ENCODE data around the gene FTL. TPM values are rescaled to one million over a fixed set of nuclear protein-coding genes. Genes with fewer than 3 reads are reported as not detected.

FTL gene
- total RNA-seq, 1 experiment from 2014 or later = 2,963 TPM

DNA sequence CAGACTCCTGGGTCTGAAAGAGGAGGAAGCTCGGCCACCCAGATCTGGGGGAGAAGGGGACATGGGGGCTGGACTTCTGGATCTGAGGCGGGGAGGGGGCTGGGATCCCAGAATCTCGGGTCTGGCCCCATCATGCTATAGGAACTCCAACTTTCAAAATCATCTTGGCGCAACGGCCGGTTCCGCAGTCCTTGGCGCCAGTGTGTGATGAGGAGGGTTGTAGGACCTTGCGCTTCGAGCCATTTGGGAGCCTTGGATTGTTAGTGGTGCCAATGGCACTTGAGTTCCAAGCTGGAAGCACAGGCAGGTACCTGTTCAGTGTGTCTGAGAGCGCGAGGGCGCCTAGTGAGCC is 28.9 kb downstream of the FTL start:
- H3K4me1 ChIP-seq = peaks cover 13% of the 10 kb centered on the region; the same call in 1 of the 2 replicates
- Mint-ChIP-seq H3K27me3 (ENCODE audit: insufficient read depth, unreplicated experiment) (no peaks in the 10 kb centered on the region), H3K9me3 (ENCODE audit: unreplicated experiment) (no peaks in the 10 kb centered on the region), H3K4me1 (ENCODE audit: low read depth, unreplicated experiment) (peaks cover 20% of the 10 kb centered on the region), H3K27ac (ENCODE audit: unreplicated experiment) (peak overlapping the region; percentile 97), H3K36me3 (ENCODE audit: insufficient read depth, unreplicated experiment) (peaks cover 61% of the 10 kb centered on the region), H3K4me3 (ENCODE audit: unreplicated experiment) (peak overlapping the region; percentile 99)
- no peaks in the 10 kb centered on the region for H3K27me3 ChIP-seq (replicated peaks; ENCODE audit: control insufficient read depth, insufficient read depth, low read length)
- ChIA-PET POLR2A (interaction anchor here (0.6 to 2.5 kb wide), 14 partner anchors 10 to 458 kb away, joined by 3 to 16 read pairs (median 8); partner anchors contain the start of genes FTL, NTF4, PIH1D1 and PPP1R15A), CTCF (interaction anchor here (0.8 to 2.9 kb wide), 31 partner anchors 11 to 482 kb away, joined by 3 to 51 read pairs (median 7); partner anchors contain the start of genes ALDH16A1, BAX, CGB7 and DHDH)
- DNase-seq = no peak
- H3K4me3 ChIP-seq (ENCODE audit: low read depth, low read length) = peak overlapping the region; percentile 74
- TF ChIP-seq, protein P1, sequence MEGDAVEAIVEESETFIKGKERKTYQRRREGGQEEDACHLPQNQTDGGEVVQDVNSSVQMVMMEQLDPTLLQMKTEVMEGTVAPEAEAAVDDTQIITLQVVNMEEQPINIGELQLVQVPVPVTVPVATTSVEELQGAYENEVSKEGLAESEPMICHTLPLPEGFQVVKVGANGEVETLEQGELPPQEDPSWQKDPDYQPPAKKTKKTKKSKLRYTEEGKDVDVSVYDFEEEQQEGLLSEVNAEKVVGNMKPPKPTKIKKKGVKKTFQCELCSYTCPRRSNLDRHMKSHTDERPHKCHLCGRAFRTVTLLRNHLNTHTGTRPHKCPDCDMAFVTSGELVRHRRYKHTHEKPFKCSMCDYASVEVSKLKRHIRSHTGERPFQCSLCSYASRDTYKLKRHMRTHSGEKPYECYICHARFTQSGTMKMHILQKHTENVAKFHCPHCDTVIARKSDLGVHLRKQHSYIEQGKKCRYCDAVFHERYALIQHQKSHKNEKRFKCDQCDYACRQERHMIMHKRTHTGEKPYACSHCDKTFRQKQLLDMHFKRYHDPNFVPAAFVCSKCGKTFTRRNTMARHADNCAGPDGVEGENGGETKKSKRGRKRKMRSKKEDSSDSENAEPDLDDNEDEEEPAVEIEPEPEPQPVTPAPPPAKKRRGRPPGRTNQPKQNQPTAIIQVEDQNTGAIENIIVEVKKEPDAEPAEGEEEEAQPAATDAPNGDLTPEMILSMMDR (IDR thresholded peaks at IDR 0.05; ENCODE audit: insufficient read depth in 1 of 2, low read depth in 1 of 2, low read length in 1 of 2, severe bottlenecking in 1 of 2, unreplicated experiment in 1 of 2) = no peak
- intact Hi-C loops (cut with micrococcal nuclease; ENCODE audit: unreplicated experiment) = loop anchor here (5.0 to 10.0 kb wide), 2 partner anchors 78 to 231 kb away; partner anchors contain the start of gene KCNA7
- TSS peak; percentile 64 for BruUV-seq (replicated peaks)
- H3K9me3 ChIP-seq = no peaks in the 10 kb centered on the region
- H3K36me3 ChIP-seq (ENCODE audit: control insufficient read depth, insufficient read depth, low read length) = no peaks in the 10 kb centered on the region; the same call in 1 of the 2 replicates

DNA sequence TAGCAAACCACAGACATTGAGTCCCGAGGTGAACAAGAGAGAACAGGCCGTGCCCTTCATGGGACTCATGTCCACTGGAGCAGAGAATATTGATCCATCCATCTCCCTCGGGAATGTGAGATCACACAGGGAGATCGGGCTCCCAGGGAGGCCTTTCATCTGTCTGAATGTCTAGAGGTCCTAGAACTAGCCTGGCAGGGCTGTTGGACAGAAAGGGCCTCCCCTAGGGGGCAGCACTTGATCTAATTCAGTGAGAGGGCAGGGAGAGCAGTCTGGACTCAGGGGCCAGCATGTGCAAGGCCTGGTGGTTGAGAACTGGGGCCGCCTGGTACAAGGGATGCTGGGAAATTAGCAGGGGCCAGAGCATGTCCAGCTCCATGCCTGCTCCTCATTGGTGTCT is 32.9 kb downstream of the FTL start:
- POLR2A ChIA-PET = no interaction called here
- no peak overlapping the region for H3K27ac Mint-ChIP-seq (ENCODE audit: unreplicated experiment)
- peak; percentile 79 for DNase-seq
- Histone ChIP-seq H3K27me3 (replicated peaks; ENCODE audit: control insufficient read depth, insufficient read depth, low read length) (no peaks in the 10 kb centered on the region), H3K4me3 (ENCODE audit: low read depth, low read length) (no peak overlapping the region), H3K4me1 (no peaks in the 10 kb centered on the region), H3K9me3 (no peaks in the 10 kb centered on the region), H3K36me3 (ENCODE audit: control insufficient read depth, insufficient read depth, low read length) (no peaks in the 10 kb centered on the region; the same call in 1 of the 2 replicates)
- peaks cover 9% of the 10 kb centered on the region for H3K4me1 Mint-ChIP-seq (ENCODE audit: low read depth, unreplicated experiment)
- BruUV-seq (replicated peaks) = no TSS peak
- peaks cover 57% of the 10 kb centered on the region for H3K36me3 Mint-ChIP-seq (ENCODE audit: insufficient read depth, unreplicated experiment)
- CTCF ChIA-PET = interaction anchor here (0.5 to 1.8 kb wide), 6 partner anchors 20 to 548 kb away, joined by 3 to 5 read pairs (median 4); partner anchors contain the start of gene NTF4
- H3K9me3 Mint-ChIP-seq (ENCODE audit: unreplicated experiment) = no peaks in the 10 kb centered on the region
- H3K4me3 Mint-ChIP-seq (ENCODE audit: unreplicated experiment) = no peak overlapping the region
- intact Hi-C loops (cut with micrococcal nuclease; ENCODE audit: unreplicated experiment) = loop anchor here (2.0 to 10.0 kb wide), 2 partner anchors 21 to 227 kb away; no protein-coding TSS in a partner anchor
- TF ChIP-seq, protein P1 (IDR thresholded peaks at IDR 0.05; ENCODE audit: insufficient read depth in 1 of 2, low read depth in 1 of 2, low read length in 1 of 2, severe bottlenecking in 1 of 2, unreplicated experiment in 1 of 2) = peak; percentile 48 to 52
- no peaks in the 10 kb centered on the region for H3K27me3 Mint-ChIP-seq (ENCODE audit: insufficient read depth, unreplicated experiment)

DNA sequence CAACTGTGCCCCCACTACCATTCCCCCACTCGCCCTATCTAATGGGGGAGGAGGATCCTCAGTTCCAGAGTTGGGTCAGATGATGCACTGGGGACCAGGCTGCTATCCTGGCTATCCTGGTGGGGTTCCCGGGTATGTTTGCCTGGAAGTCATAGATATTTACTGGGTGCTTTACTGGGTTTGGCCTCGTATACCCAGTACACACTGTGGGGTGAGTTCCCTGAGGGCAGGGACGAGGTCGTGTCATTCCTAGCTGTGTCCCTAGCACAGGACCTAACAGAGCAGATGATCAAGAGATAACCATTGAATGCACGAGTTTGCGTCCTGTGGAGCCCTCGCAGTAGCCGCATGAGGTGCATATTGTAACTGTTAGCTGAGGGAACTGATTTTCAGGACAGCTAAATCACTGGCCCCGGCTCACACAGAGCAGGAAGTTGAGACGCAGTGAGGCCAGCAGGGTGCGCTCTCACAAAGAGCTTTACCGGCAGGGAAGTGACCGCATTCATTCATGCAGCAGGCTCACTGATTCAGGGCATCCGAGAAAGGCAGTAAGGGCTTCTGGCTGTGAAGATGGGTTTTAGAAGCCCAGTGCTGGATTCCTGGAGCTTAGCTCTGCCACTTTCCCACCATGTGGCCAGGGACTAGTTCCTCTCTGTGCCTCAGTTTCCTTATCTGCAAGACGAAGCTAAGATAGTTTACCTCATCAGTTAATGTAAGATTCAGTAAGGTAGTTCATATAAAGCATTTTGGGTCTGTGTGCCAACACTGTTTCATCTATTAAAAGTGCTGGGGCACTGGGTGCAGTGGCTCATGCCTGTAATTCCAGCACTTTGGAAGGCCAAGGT is 34.6 kb downstream of the FTL start:
- H3K27ac Mint-ChIP-seq (ENCODE audit: unreplicated experiment) = no peak overlapping the region
- POLR2A ChIA-PET = interaction anchor here (0.5 to 0.9 kb wide), 3 partner anchors 8 to 40 kb away, joined by 3 read pairs; no protein-coding TSS in a partner anchor

More for the DNA sequence above, 34.6 kb downstream of the FTL start:
- Mint-ChIP-seq H3K4me3 (ENCODE audit: unreplicated experiment) (no peak overlapping the region), H3K36me3 (ENCODE audit: insufficient read depth, unreplicated experiment) (peaks cover 60% of the 10 kb centered on the region), H3K4me1 (ENCODE audit: low read depth, unreplicated experiment) (peaks cover 8% of the 10 kb centered on the region), H3K27me3 (ENCODE audit: insufficient read depth, unreplicated experiment) (no peaks in the 10 kb centered on the region), H3K9me3 (ENCODE audit: unreplicated experiment) (no peaks in the 10 kb centered on the region)
- no peaks in the 10 kb centered on the region for H3K9me3 ChIP-seq
- no peaks in the 10 kb centered on the region for H3K27me3 ChIP-seq (replicated peaks; ENCODE audit: control insufficient read depth, insufficient read depth, low read length)
- TF ChIP-seq, protein P1 (IDR thresholded peaks at IDR 0.05; ENCODE audit: insufficient read depth in 1 of 2, low read depth in 1 of 2, low read length in 1 of 2, severe bottlenecking in 1 of 2, unreplicated experiment in 1 of 2) = peak; percentile 70 to 75
- no TSS peak for BruUV-seq (replicated peaks)
- no peak overlapping the region for H3K4me3 ChIP-seq (ENCODE audit: low read depth, low read length)
- CTCF ChIA-PET = interaction anchor here (0.5 to 1.5 kb wide), 16 partner anchors 10 to 411 kb away, joined by 3 to 16 read pairs (median 5); partner anchors contain the start of gene CGB7
- no peaks in the 10 kb centered on the region for H3K4me1 ChIP-seq
- no peaks in the 10 kb centered on the region; the same call in 1 of the 2 replicates for H3K36me3 ChIP-seq (ENCODE audit: control insufficient read depth, insufficient read depth, low read length)
- peak; percentile 59 to 76 for DNase-seq
- intact Hi-C loops (cut with micrococcal nuclease; ENCODE audit: unreplicated experiment) = loop anchor here (2.0 to 10.0 kb wide), 2 partner anchors 19 to 225 kb away; no protein-coding TSS in a partner anchor
